IMR-90 (cell line): Measurements from ENCODE around the gene MED23. TPM values are rescaled to one million over a fixed set of nuclear protein-coding genes. Genes with fewer than 3 reads are reported as not detected.

Source experiments
- BHLHE40 ChIP-seq: fragments of 150-350 bp; IDR thresholded peaks from 2 replicates; pipeline ENCODE4 v1.6.1; 2016; ENCODE audit warnings: mild to moderate bottlenecking, low read depth, low read length
- CEBPB ChIP-seq: IDR thresholded peaks from 2 replicates; pipeline ENCODE4 v1.6.1; 2012; ENCODE audit warnings: low read depth, low read length, improper control_type of control experiment
- MAFK ChIP-seq: IDR thresholded peaks from 2 replicates; pipeline ENCODE4 v1.6.1; 2012; ENCODE audit warnings: low read depth, low read length, improper control_type of control experiment
- MAZ ChIP-seq: IDR thresholded peaks from 2 replicates; pipeline ENCODE4 v1.6.1; 2012; ENCODE audit warnings: low read depth, mild to moderate bottlenecking, low read length, improper control_type of control experiment, moderate library complexity, borderline replicate concordance
- RFX5 ChIP-seq: IDR thresholded peaks from 2 replicates; pipeline ENCODE4 v1.8.0; 2012; ENCODE audit warnings: low read depth, mild to moderate bottlenecking, low read length, moderate library complexity
- polyA plus RNA-seq, 3 experiments: library from polyadenylated mRNA; depleted of rRNA; stranded (reverse); fragments of >200 nt; gene quantifications; 2 replicates each; pipeline ENCODE4 v1.2.3, GENCODE V29; 2012; ENCODE audit warnings: low replicate concordance in 1 of 3
- total RNA-seq: library from RNA; depleted of rRNA; stranded (reverse); fragments of >200 nt; gene quantifications from 2 replicates; pipeline ENCODE4 v1.2.3, GENCODE V29; 2012
- TF ChIP-seq, protein P1 (sequence below): conservative IDR thresholded peaks from 2 replicates; pipeline ENCODE4 v1.5.1; 2012; ENCODE audit warnings: mild to moderate bottlenecking, low read depth, low read length, improper control_type of control experiment

MED23 gene
- total and polyA plus RNA-seq, 2 of the 4 experiments (the other 2 are of a cell fraction), result 16.0 to 40.7 TPM

DNA sequence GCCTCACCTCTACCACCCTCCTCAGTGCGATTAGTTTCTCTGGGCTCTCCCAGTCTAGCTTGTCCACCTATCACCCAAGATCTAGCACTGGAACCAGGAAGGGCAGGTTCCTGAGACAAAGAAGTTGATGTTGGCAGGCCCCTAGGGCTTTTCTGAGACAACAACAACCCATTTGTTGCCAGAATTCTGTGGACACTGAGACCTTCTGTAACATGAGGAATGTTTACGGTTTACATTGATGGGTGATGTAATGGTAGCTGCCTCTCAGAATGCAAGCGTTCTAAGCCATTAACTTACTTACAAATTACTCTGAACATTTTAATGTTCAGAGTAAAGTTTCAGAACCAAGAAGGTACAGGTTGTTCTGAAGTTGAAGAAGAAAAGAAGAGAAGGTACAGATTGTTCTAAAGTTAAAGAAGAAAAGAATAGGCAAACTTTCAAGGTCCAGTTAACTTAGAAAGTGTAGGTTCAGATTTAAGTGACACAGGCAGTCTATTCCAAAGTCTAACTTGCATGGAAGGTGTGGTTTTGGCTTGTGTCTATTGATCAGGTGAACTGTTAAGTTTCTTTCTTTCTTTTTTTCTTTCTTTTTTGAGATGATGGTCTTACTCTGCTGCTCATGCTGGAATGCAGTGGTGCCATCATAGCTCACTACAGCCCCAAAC is 3.7 kb upstream of the MED23 start (continued):
- TF ChIP-seq, protein P1, sequence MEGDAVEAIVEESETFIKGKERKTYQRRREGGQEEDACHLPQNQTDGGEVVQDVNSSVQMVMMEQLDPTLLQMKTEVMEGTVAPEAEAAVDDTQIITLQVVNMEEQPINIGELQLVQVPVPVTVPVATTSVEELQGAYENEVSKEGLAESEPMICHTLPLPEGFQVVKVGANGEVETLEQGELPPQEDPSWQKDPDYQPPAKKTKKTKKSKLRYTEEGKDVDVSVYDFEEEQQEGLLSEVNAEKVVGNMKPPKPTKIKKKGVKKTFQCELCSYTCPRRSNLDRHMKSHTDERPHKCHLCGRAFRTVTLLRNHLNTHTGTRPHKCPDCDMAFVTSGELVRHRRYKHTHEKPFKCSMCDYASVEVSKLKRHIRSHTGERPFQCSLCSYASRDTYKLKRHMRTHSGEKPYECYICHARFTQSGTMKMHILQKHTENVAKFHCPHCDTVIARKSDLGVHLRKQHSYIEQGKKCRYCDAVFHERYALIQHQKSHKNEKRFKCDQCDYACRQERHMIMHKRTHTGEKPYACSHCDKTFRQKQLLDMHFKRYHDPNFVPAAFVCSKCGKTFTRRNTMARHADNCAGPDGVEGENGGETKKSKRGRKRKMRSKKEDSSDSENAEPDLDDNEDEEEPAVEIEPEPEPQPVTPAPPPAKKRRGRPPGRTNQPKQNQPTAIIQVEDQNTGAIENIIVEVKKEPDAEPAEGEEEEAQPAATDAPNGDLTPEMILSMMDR, result no peak
- TF ChIP-seq MAFK (no peak), CEBPB (no peak), RFX5 (no peak), BHLHE40 (no peak), MAZ (no peak)
